HG03571 (cell line): ENCODE data around the gene FERMT2.
"Not testable (repeated sequence)": the region's sequence is repeated elsewhere in the genome, so short reads cannot be mapped to it uniquely, and the experiment has no call there.

Source experiments
- ATAC-seq: cut with Tn5 transposase; IDR thresholded peaks from one replicate; pipeline ENCODE4 v1.9.1; 2021; ENCODE audit not compliant: unreplicated experiment

FERMT2 gene

GRCh38 chr14:52948039-52948438, 2.8 kb downstream of the FERMT2 start:
- no peak for ATAC-seq

GRCh38 chr14:52944254-52944653, 6.6 kb downstream of the FERMT2 start:
- no peak for ATAC-seq

- ATAC-seq: no peak
These were observed 11.4 kb downstream of the FERMT2 start for GRCh38 chr14:52939427-52939826.

GRCh38 chr14:52937869-52938268, 13.0 kb downstream of the FERMT2 start:
- no peak for ATAC-seq

DNA sequence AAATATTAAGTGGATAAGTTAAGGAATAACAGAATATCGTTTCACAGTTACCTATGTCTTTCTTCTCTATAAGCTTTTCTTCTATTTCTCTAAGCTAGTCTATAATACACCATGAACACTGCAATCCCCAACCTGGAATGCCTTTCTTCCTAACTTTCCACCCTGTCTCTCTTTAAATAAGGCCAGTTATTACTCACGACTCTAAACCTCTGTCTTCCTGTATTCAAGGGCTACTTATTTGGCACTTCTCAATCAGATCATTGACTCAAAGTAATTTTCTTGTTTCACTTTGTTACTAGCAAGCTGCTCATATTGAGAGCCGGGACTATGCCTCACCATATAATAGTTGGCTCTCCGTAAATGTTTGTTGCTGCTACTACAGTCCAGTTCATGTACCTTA, 13.5 kb downstream of the FERMT2 start:
- ATAC-seq: no peak

GRCh38 chr14:52936437-52936836, 14.4 kb downstream of the FERMT2 start:
- no peak for ATAC-seq

DNA sequence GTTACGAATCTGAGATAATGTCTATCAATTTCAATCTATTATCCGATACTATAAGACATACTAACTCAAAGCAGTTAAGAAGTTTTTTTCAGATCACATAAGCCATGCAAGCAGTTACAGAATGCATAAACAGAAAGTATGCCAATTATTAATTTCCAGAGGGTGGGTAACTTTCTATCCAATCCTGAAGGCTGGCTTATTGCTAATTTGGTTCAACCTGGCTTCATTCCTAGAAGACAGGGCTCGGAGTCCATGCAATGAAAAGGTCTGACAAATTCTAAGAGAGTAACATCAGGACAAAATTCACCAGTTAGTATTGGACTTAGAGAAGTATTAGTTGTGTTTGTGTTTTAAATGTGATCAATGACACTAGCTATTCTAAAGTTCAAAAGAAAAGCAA, 15.0 kb downstream of the FERMT2 start:
- no peak for ATAC-seq

DNA sequence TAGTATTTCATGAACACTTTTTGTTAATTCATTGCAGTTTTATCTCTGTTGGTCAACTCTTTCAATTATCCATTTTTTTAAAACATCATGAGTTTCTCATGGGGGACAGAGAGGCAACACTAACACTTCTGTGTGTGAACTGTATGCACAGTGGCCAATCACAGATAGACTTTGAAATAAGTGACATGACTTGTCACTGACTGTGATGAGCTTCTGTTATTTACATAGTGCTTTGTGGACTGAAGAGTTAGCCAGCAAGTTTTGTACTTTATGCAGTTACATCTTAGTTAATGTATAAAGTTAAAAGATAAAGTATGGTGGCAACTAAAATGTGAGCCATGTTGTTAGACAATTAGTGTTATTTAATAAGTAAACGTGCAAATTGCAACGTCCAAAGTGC, 16.1 kb downstream of the FERMT2 start:
- ATAC-seq: no peak

- ATAC-seq: no peak
These were observed 21.6 kb downstream of the FERMT2 start for GRCh38 chr14:52929192-52929807.

DNA sequence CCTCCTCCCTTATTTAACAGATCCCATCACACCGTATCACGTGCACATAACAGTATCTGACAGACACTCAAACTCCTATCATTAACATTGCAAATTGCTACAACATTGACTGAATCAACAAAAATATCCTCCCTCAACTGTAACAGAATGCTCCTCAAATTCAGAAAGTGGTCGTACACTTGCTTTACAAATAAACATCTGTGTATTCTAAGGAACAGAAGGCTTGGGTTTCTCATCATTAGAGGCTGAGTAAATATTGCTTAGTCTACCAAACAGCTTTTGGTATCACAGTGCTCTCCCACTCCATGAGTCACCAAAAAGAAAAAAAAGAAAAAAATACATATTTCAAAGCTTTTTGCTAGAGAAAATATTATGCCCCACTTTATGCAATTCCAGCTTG, 23.9 kb downstream of the FERMT2 start:
- no peak for ATAC-seq

DNA sequence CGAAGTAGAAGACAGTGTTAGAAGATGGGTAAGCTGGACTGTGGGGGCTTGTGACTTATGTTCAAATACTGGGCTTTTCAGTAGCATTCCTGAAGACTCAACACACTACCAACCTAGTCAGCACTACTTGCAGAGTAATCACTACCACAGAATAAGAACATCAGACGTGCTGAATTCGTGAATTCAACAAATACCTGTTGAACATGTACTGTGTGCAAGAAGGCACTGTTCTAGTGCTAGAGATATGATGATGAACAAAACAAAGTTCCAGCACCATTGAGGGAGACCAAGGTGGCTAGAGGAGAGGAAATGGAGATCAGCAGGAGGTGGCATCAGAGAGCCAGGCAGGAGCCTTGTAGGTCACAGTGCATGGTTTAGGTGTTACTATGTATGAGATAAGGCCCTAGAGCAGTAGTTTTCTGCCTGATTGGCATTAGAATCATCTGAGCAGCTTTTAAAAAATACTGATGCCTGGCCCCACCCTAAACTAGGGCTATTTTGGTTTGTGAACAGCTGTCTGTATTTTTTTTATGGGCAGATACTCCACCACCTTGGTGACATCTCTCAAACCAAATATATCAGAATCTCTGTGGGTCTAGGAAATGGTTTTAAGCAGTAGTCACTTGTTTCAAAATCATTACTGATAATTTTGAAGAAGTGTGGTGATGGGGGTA, 26.8 kb downstream of the FERMT2 start:
- ATAC-seq: no peak

- ATAC-seq: no peak
These were observed 28.2 kb downstream of the FERMT2 start for GRCh38 chr14:52922656-52923055.

- ATAC-seq: no peak
These were observed 28.8 kb downstream of the FERMT2 start for GRCh38 chr14:52922059-52922458.

GRCh38 chr14:52920411-52920810, 30.4 kb downstream of the FERMT2 start:
- not testable (repeated sequence) for ATAC-seq

DNA sequence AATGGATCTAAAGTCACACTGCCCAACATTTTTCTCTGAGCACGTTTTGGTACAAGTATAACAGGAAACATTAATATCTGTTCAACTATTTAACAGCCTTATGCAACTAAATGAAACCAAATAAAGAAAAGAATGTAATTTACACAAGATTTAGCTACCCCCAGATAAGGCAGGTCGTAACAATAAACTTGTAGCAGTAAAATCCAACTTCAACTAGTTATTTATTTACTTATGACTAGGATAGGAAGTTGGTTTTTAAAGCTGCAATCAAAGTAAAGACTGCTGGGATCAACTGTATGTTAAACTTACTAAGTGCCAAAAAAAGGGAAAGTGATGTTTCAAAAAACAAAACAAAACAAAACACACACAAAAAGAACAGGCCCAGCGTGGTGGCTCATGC, 30.9 kb downstream of the FERMT2 start:
- no peak for ATAC-seq

DNA sequence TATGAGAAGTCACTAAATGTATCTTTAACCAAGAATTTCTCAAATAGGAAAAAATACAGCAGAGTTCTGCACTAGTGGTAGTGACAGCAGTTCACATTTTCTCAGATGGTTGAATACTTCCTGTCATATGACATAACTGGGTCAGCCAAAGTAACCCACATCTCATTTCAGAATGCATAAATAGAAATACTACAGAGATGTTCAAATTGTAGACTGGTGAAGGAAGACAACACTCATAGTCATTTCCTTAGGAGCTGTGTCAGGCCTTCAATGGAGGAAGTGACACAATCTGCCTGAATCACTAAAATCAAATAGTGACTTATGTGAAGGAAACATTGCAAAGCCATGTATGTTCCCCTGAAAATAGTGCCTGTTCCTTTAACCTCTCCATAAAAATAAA, 32.4 kb downstream of the FERMT2 start:
- ATAC-seq: peak; percentile 91

DNA sequence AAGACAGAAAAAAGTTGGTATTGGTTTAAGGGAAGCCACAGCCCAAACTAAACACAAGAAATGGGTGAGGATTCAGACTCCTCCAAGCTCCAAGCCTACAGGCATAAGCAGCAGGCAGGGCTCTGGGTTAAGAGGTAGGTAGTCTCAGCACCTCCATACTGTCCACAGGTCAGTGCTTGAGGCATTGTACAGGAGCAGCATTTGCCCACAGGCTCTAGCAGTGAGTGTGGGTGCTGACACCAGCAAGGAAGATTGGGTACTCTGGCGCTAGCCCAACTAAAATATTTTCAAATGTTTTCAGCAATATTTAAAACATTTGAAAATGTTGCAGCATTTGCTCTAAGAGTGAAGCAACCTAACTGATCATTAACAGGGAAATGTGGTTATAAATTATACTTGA, 33.1 kb downstream of the FERMT2 start:
- ATAC-seq: no peak

DNA sequence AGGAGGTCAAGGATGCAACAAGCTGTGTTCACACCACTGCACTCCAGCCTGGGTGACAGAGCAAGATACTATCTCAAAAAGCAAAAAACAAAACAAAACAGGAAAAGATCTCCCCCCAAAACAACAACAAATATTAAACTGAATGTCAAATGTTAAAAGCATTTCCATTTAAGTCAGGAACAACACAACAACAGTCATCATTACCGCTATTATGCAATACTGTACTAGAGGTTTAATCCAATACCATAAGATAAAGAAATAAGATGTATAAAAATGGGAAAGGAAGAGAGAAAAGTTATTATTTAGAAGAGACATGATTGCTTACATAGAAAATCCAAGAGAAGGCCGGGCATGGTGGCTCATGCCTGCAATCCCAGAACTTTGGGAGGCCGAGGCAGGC, 36.6 kb downstream of the FERMT2 start:
- no peak for ATAC-seq

DNA sequence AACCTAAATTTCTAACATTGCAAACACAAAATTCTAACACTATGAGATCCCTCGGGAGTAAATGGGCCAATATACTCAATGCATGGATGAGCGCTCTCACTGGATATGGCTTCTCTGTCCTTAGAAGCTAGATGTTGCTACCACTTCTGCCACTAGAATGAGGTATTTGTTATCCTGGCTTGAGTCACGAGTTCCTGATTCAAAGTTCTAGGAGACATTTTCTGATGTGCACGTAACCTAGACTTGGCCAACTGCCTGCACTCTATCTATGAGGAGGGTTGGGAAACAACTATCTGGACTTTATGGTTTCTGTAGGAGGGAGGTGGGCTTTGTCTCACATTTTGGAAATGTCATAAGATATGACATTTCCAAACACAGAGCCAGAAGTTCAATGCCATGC, 37.6 kb downstream of the FERMT2 start:
- ATAC-seq: no peak

GRCh38 chr14:52911904-52912303, 38.9 kb downstream of the FERMT2 start:
- no peak for ATAC-seq

DNA sequence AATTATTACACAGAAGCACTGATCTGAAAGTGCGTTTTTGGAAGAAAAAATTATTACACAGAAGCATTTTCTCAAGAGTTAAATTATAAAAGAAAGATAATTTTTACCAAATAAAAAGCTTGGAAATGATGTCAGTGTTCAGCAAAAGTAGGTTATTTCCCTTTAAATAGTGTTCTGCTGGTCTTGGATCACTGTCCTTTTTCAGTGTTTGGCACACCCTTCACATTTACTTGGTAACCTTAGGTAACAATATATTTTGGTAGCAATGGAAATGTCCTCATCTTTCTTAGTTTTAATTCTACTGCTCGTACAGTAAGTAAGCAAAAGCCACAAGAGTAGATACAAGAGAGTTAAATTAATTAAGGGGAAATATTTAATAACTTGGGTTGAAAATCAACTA, 40.3 kb downstream of the FERMT2 start:
- no peak for ATAC-seq

DNA sequence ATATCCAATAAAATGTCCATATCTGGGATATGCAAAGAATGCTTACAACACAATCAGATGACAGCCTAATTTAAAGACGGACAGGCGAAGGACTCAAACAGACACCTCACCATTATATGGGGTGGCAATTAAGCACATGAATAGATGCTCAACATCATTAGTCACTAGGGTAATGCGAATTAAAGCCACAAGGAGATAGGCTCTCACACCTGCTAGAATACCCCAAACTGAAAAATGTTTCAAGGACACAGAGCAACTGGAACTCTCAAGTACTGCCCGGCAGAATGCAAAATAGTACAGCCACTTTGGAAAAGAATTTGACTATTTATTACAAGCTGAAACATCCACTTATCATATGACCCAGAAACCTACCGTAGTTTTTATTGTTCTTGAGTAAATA, 42.9 kb downstream of the FERMT2 start:
- ATAC-seq: no peak

- ATAC-seq: no peak
These were observed 44.7 kb downstream of the FERMT2 start for GRCh38 chr14:52906141-52906601.
